ENCODE results near the gene DDR1. TPM values are rescaled to one million over a fixed set of nuclear protein-coding genes. Genes with fewer than 3 reads are reported as not detected.
"Not testable (repeated sequence)": the region's sequence is repeated elsewhere in the genome, so short reads cannot be mapped to it uniquely, and the experiment has no call there.

DDR1 gene
- total RNA-seq, 2 donors from 2014 or later: 178 to 182 TPM

GRCh38 chr6:30847421-30847970 lies 36.8 kb upstream of the DDR1 start:
- WGBS: 54% methylated on average over 11 of the region's 11 CpGs
- intact Hi-C loops (cut with DNase I): no loop called here
- no peaks in the 10 kb centered on the region for H3K9me3 ChIP-seq
- H3K27me3 ChIP-seq (replicated peaks; ENCODE audit: insufficient read depth): no peaks in the 10 kb centered on the region
- no peak overlapping the region for H3K4me3 ChIP-seq
- H3K4me1 ChIP-seq (replicated peaks): no peaks in the 10 kb centered on the region
- no peaks in the 10 kb centered on the region for H3K36me3 ChIP-seq
- DNase-seq (ENCODE audit: low spot score): no peak
- TF ChIP-seq POLR2AphosphoS5 (IDR thresholded peaks at IDR 0.05) (no peak), CTCF (IDR thresholded peaks at IDR 0.05) (no peak), POLR2A (IDR thresholded peaks at IDR 0.05) (no peak)
- H3K27ac ChIP-seq: no peak overlapping the region

- H3K27me3 ChIP-seq (replicated peaks; ENCODE audit: insufficient read depth): no peaks in the 10 kb centered on the region
- 74% methylated on average over 9 of the region's 9 CpGs for WGBS
- TF ChIP-seq POLR2AphosphoS5 (IDR thresholded peaks at IDR 0.05) (no peak), POLR2A (IDR thresholded peaks at IDR 0.05) (no peak), CTCF (IDR thresholded peaks at IDR 0.05) (no peak)
- intact Hi-C loops (cut with DNase I): no loop called here
- H3K27ac ChIP-seq: no peak overlapping the region
- H3K4me1 ChIP-seq (replicated peaks): no peaks in the 10 kb centered on the region
- no peak for DNase-seq (ENCODE audit: low spot score)
- no peak overlapping the region for H3K4me3 ChIP-seq
- H3K36me3 ChIP-seq: no peaks in the 10 kb centered on the region
- H3K9me3 ChIP-seq: no peaks in the 10 kb centered on the region
Observed at GRCh38 chr6:30847971-30848436, 36.3 kb upstream of the DDR1 start.

GRCh38 chr6:30849903-30850651 lies 34.2 kb upstream of the DDR1 start:
- DNase-seq (ENCODE audit: low spot score): no peak
- intact Hi-C loops (cut with DNase I): no loop called here
- Histone ChIP-seq H3K27ac (no peak overlapping the region), H3K27me3 (replicated peaks; ENCODE audit: insufficient read depth) (no peaks in the 10 kb centered on the region), H3K9me3 (no peaks in the 10 kb centered on the region), H3K4me3 (no peak overlapping the region), H3K36me3 (no peaks in the 10 kb centered on the region), H3K4me1 (replicated peaks) (no peaks in the 10 kb centered on the region)
- no peak for TF ChIP-seq POLR2A (IDR thresholded peaks at IDR 0.05)
- TF ChIP-seq CTCF (IDR thresholded peaks at IDR 0.05): no peak
- TF ChIP-seq POLR2AphosphoS5 (IDR thresholded peaks at IDR 0.05): no peak
- 72% methylated on average over 6 of the region's 6 CpGs for WGBS

GRCh38 chr6:30852459-30852858 lies 31.9 kb upstream of the DDR1 start:
- intact Hi-C loops (cut with DNase I); H3K27me3 ChIP-seq (replicated peaks; ENCODE audit: insufficient read depth): not testable (repeated sequence)
- 97% methylated on average over 2 of the region's 2 CpGs for WGBS

GRCh38 chr6:30854285-30855040 lies 29.9 kb upstream of the DDR1 start:
- Histone ChIP-seq H3K9me3 (no peaks in the 10 kb centered on the region), H3K36me3 (no peaks in the 10 kb centered on the region), H3K4me3 (no peak overlapping the region), H3K4me1 (replicated peaks) (no peaks in the 10 kb centered on the region), H3K27me3 (replicated peaks; ENCODE audit: insufficient read depth) (no peaks in the 10 kb centered on the region), H3K27ac (no peak overlapping the region)
- no peak for TF ChIP-seq POLR2A (IDR thresholded peaks at IDR 0.05)
- no peak for DNase-seq (ENCODE audit: low spot score)
- 93% methylated on average over 5 of the region's 5 CpGs for WGBS
- intact Hi-C loops (cut with DNase I): no loop called here

More at GRCh38 chr6:30852459-30852858, 31.9 kb upstream of the DDR1 start:
- H3K4me1 ChIP-seq (replicated peaks); H3K4me3 ChIP-seq; H3K9me3 ChIP-seq; H3K27ac ChIP-seq; DNase-seq (ENCODE audit: low spot score); H3K36me3 ChIP-seq: not testable (repeated sequence)
